MM.1S (cell line): ENCODE results near the gene AMACR.

Source experiments
- DNase-seq: peaks from one replicate; pipeline ENCODE4 v3.0.0-alpha.2; 2015
- H2AFZ ChIP-seq: fragments of 300-600 bp; sonication (generic); 2 replicates; pipeline ENCODE4 v1.6.0; 2016; ENCODE audit warnings: antibody characterized with exemption, low read length
- H3F3A ChIP-seq: fragments of 300-600 bp; sonication (generic); 2 replicates; pipeline ENCODE4 v1.6.1; 2016; ENCODE audit warnings: mild to moderate bottlenecking, antibody characterized with exemption, low read length, moderate library complexity, mixed read lengths; ENCODE audit not compliant: insufficient read depth
- H3K27ac ChIP-seq: fragments of 300-600 bp; sonication (generic); 2 replicates; pipeline ENCODE4 v1.5.1; 2016; ENCODE audit warnings: mild to moderate bottlenecking, low read length
- H3K27me3 ChIP-seq: fragments of 300-600 bp; sonication (generic); replicated peaks from 2 replicates; pipeline ENCODE4 v1.6.0; 2016; ENCODE audit warnings: low read length; ENCODE audit not compliant: insufficient read depth
- H3K36me3 ChIP-seq: fragments of 300-600 bp; sonication (generic); replicated peaks from 2 replicates; pipeline ENCODE4 v1.6.1; 2016; ENCODE audit warnings: mild to moderate bottlenecking, low read length, mixed read lengths; ENCODE audit not compliant: insufficient read depth
- H3K4me1 ChIP-seq: fragments of 300-600 bp; sonication (generic); 2 replicates; pipeline ENCODE4 v1.6.1; 2016; ENCODE audit warnings: low read length, mixed read lengths
- H3K4me2 ChIP-seq: fragments of 300-600 bp; sonication (generic); 2 replicates; pipeline ENCODE4 v1.6.0; 2016; ENCODE audit warnings: low read depth, low read length
- H3K4me3 ChIP-seq: fragments of 300-600 bp; sonication (generic); 2 replicates; pipeline ENCODE4 v1.5.1; 2016; ENCODE audit warnings: low read length, mixed read lengths
- H3K79me2 ChIP-seq: fragments of 300-600 bp; sonication (generic); 2 replicates; pipeline ENCODE4 v1.6.1; 2016; ENCODE audit warnings: mixed run types, low read length, mixed read lengths
- H3K9ac ChIP-seq: fragments of 300-600 bp; sonication (generic); 2 replicates; pipeline ENCODE4 v1.6.1; 2016; ENCODE audit warnings: low read length, mixed read lengths
- H3K9me2 ChIP-seq: fragments of 300-600 bp; sonication (generic); replicated peaks from 2 replicates; pipeline ENCODE4 v1.6.1; 2016; ENCODE audit warnings: mild to moderate bottlenecking, low read length, mixed read lengths; ENCODE audit not compliant: insufficient read depth
- H3K9me3 ChIP-seq: fragments of 300-600 bp; sonication (generic); replicated peaks from 2 replicates; pipeline ENCODE4 v1.6.1; 2016; ENCODE audit warnings: mild to moderate bottlenecking, low read length, mixed read lengths; ENCODE audit not compliant: insufficient read depth
- H4K20me1 ChIP-seq: fragments of 300-600 bp; sonication (generic); 2 replicates; pipeline ENCODE4 v1.6.1; 2016; ENCODE audit warnings: mild to moderate bottlenecking, low read length, moderate library complexity, mixed read lengths; ENCODE audit not compliant: insufficient read depth
- CTCF ChIP-seq: fragments of 300-600 bp; sonication (generic); IDR thresholded peaks from 2 replicates; pipeline ENCODE4 v1.5.1; 2016; ENCODE audit warnings: antibody characterized with exemption, low read length, mixed read lengths
- EZH2 ChIP-seq: fragments of 300-600 bp; sonication (generic); optimal IDR thresholded peaks from 2 replicates; pipeline ENCODE3; 2017; ENCODE audit warnings: low read depth, mild to moderate bottlenecking, antibody characterized with exemption, low read length, mixed read lengths
- EZH2phosphoT487 ChIP-seq: fragments of 300-600 bp; sonication (generic); IDR thresholded peaks from 2 replicates; pipeline ENCODE4 v1.6.1; 2018; ENCODE audit warnings: antibody characterized with exemption, low read length

AMACR gene

DNA sequence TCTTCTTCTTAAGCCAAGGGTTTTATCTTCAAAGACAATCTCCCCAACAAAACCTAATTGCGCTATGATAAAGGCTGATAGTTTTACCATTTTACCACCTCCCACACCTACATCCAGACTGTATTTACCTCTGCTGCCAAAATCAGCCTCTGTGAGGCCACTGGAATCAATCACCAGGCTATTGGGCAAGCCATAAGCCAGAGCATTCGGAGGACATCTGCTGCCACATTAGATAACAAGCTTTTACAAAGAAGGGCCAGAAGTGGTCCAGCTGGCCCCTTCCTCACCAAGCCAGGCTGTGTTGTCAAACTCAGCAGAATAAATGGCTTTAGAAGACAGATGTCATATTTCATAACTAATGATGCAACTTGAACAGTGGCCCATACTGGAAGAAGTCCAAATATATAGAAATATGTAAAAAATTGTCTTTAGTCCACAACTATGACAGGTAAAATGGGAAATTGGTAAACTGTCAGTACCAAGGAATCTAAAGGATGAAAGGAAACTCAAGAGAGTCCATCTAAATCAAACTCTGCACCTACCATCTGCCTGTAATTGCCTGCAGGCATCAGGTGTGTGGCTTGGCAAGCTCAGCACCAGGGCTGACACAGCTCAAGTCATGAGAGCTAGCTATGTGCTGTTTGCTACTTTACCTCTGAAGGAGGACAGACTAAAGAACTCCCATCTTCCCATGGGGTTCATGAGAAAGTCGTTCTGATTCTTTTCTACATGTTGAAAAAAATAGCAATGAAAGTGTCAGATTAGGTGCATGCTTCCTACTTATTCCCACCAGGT is 39.4 kb downstream of the AMACR start:
- H2AFZ ChIP-seq: no peak overlapping the region
- H3F3A ChIP-seq: peaks cover 10% of the 10 kb centered on the region; the same call in 1 of the 2 replicates
- H3K4me3 ChIP-seq: no peak overlapping the region
- H3K36me3 ChIP-seq: no peaks in the 10 kb centered on the region
- TF ChIP-seq EZH2phosphoT487: no peak
- no peak for TF ChIP-seq EZH2
- no peak for TF ChIP-seq CTCF
- no peaks in the 10 kb centered on the region for H4K20me1 ChIP-seq
- H3K27ac ChIP-seq: no peak overlapping the region
- peak; percentile 8 for DNase-seq
- peaks cover 10% of the 10 kb centered on the region for H3K4me1 ChIP-seq
- H3K9me2 ChIP-seq: no peaks in the 10 kb centered on the region
- no peak overlapping the region for H3K4me2 ChIP-seq
- no peaks in the 10 kb centered on the region for H3K27me3 ChIP-seq
- no peak overlapping the region for H3K9ac ChIP-seq
- H3K9me3 ChIP-seq: no peaks in the 10 kb centered on the region
- H3K79me2 ChIP-seq: no peaks in the 10 kb centered on the region

DNA sequence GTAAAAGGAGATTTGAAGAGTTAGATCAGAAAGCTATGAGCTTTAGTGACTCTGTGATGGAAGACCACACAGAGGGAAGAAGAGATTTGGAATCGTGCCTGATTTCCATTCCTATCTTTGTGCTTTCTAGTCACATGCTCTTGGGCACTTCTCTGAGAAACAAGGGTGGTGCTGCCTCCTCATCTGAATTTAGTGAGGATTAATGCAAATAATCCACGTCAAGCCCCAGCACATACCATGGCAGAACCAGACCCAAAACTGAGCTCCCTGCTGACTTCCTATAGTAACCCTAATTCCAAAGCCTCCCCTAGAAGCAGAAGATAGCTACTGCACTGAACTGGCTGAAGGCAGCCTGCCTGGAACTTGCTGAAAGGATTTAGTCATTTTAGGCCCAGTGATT is 41.0 kb downstream of the AMACR start:
- Histone ChIP-seq H3K27ac (no peak overlapping the region), H3K9me2 (no peaks in the 10 kb centered on the region), H3K4me3 (no peak overlapping the region), H3K27me3 (no peaks in the 10 kb centered on the region), H3K9ac (no peak overlapping the region), H3K9me3 (no peaks in the 10 kb centered on the region), H3K79me2 (no peaks in the 10 kb centered on the region), H4K20me1 (no peaks in the 10 kb centered on the region), H3K4me2 (no peak overlapping the region), H3K36me3 (no peaks in the 10 kb centered on the region), H3K4me1 (no peaks in the 10 kb centered on the region), H2AFZ (no peak overlapping the region), H3F3A (no peaks in the 10 kb centered on the region)
- TF ChIP-seq EZH2phosphoT487 (no peak), CTCF (no peak), EZH2 (no peak)
- no peak for DNase-seq

- no peaks in the 10 kb centered on the region for H4K20me1 ChIP-seq
- H3K9me2 ChIP-seq: no peaks in the 10 kb centered on the region
- no peak for DNase-seq
These were observed 43.6 kb downstream of the AMACR start for GRCh38 chr5:33964132-33964700.

More at GRCh38 chr5:33964132-33964700, 43.6 kb downstream of the AMACR start:
- no peaks in the 10 kb centered on the region for H3K27me3 ChIP-seq
- no peaks in the 10 kb centered on the region for H3F3A ChIP-seq
- H3K9me3 ChIP-seq: no peaks in the 10 kb centered on the region
- H3K27ac ChIP-seq: no peak overlapping the region
- no peaks in the 10 kb centered on the region for H3K36me3 ChIP-seq
- H3K4me1 ChIP-seq: no peaks in the 10 kb centered on the region
- H3K4me2 ChIP-seq: no peak overlapping the region
- TF ChIP-seq EZH2phosphoT487 (no peak), EZH2 (no peak), CTCF (no peak)
- no peak overlapping the region for H3K4me3 ChIP-seq
- H3K79me2 ChIP-seq: no peaks in the 10 kb centered on the region
- no peak overlapping the region for H2AFZ ChIP-seq
- H3K9ac ChIP-seq: no peak overlapping the region
